Activated CD8-positive, alpha-beta T cell treated with anti-CD3 and anti-CD28 coated beads, Interleukin-2, amount 10 ng/mL, durations not matched to agents 7 days and 5 days (primary cell): ENCODE measurements around the gene TOM1L1. TPM values are rescaled to one million over a fixed set of nuclear protein-coding genes. Genes with fewer than 3 reads are reported as not detected.

Experiments used
- ATAC-seq: fragments of 150-1000 bp; cut with Tn5 transposase; one replicate; pipeline ENCODE4 v1.10.0; 2021; ENCODE audit warnings: moderate library complexity
- CTCF ChIA-PET: fragments of 350-600 bp; sonication (Branson Sonifier 250); formaldehyde crosslinking; loops from one replicate; lab custom pipeline; 2021; ENCODE audit warnings: antibody characterized with exemption; lab: Charles Lee
- POLR2A ChIA-PET: fragments of 350-600 bp; sonication (Branson Sonifier 250); formaldehyde crosslinking; loops from one replicate; lab custom pipeline; 2021; ENCODE audit warnings: antibody characterized with exemption; lab: Charles Lee
- DNase-seq: peaks from one replicate; pipeline ENCODE4 v3.0.0-alpha.2; 2020
- H3K27ac Mint-ChIP-seq: one replicate; pipeline ENCODE4 v1.8.0; 2021; ENCODE audit warnings: mild to moderate bottlenecking, mixed read lengths
- H3K27me3 Mint-ChIP-seq: one replicate; pipeline ENCODE4 v1.8.0; 2021; ENCODE audit warnings: low read depth, mixed read lengths
- H3K36me3 Mint-ChIP-seq: one replicate; pipeline ENCODE4 v1.8.0; 2021; ENCODE audit warnings: low read depth, mixed read lengths
- H3K4me1 Mint-ChIP-seq: one replicate; pipeline ENCODE4 v1.8.0; 2021; ENCODE audit warnings: low read depth, mixed read lengths
- H3K4me3 Mint-ChIP-seq: one replicate; pipeline ENCODE4 v1.8.0; 2021; ENCODE audit warnings: mild to moderate bottlenecking, mixed read lengths
- H3K9me3 Mint-ChIP-seq: one replicate; pipeline ENCODE4 v1.8.0; 2022; ENCODE audit warnings: mixed read lengths; ENCODE audit not compliant: insufficient read depth
- total RNA-seq, 2 experiments: library from RNA; stranded (reverse); gene quantifications; one replicate each; pipeline ENCODE4 v1.2.3, GENCODE V29; 2021

Gene TOM1L1
- total RNA-seq, 2 experiments from 2014 or later = not detected

GRCh38 chr17:54901230-54901822 is 674 bp downstream of the TOM1L1 start:
- ATAC-seq (no peak), DNase-seq (no peak)
- Mint-ChIP-seq H3K36me3 (no peaks in the 10 kb centered on the region), H3K4me3 (peak overlapping the region; percentile 43), H3K27me3 (peaks cover 30% of the 10 kb centered on the region), H3K27ac (no peak overlapping the region), H3K4me1 (peaks cover 9% of the 10 kb centered on the region), H3K9me3 (no peaks in the 10 kb centered on the region)
- POLR2A ChIA-PET = no interaction called here
- CTCF ChIA-PET = interaction anchor here (0.8 to 0.9 kb wide), 2 partner anchors 11 to 455 kb away, joined by 3 read pairs; no protein-coding TSS in a partner anchor

GRCh38 chr17:54902017-54902416 is 1.4 kb downstream of the TOM1L1 start:
- H3K27me3 Mint-ChIP-seq = peaks cover 25% of the 10 kb centered on the region
- no peak for ATAC-seq
- CTCF ChIA-PET = interaction anchor here (0.8 to 0.9 kb wide), 3 partner anchors 12 to 455 kb away, joined by 3 read pairs; no protein-coding TSS in a partner anchor

GRCh38 chr17:54902611-54903010 is 2.0 kb downstream of the TOM1L1 start:
- Mint-ChIP-seq H3K4me3 (no peak overlapping the region), H3K27ac (no peak overlapping the region), H3K27me3 (peaks cover 25% of the 10 kb centered on the region), H3K4me1 (peaks cover 9% of the 10 kb centered on the region), H3K9me3 (no peaks in the 10 kb centered on the region), H3K36me3 (no peaks in the 10 kb centered on the region)
- ChIA-PET CTCF (interaction anchor here (0.8 kb wide), 1 partner anchor 411 kb away, joined by 3 read pairs; no protein-coding TSS in a partner anchor), POLR2A (interaction anchor here (0.6 kb wide), 1 partner anchor 68 kb away, joined by 3 read pairs; no protein-coding TSS in a partner anchor)
- ATAC-seq (no peak), DNase-seq (no peak)

More at GRCh38 chr17:54902017-54902416, 1.4 kb downstream of the TOM1L1 start:
- H3K36me3 Mint-ChIP-seq = no peaks in the 10 kb centered on the region
- peaks cover 9% of the 10 kb centered on the region for H3K4me1 Mint-ChIP-seq
- POLR2A ChIA-PET = no interaction called here
- no peaks in the 10 kb centered on the region for H3K9me3 Mint-ChIP-seq
- H3K4me3 Mint-ChIP-seq = no peak overlapping the region
- H3K27ac Mint-ChIP-seq = no peak overlapping the region
- DNase-seq = no peak

DNA sequence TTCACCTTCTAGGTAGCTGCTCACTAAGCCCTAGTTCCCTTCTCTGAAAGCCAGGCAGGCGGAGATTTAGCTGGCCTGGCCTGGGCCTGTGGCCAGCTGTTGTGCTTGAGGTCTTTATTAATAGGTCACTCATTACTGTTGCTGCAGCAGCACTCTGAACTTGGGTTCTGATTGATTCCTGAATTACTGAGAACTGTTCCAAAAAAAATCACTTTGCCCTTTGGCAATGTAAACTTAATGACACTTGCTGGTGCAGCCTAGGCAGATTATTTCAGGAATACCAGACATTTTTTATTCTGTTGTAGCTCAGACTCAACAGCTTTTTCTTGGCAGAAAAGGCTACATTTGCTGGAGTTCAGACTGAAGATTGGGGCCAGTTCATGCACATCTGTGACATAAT is 2.7 kb downstream of the TOM1L1 start:
- Mint-ChIP-seq H3K36me3 (no peaks in the 10 kb centered on the region), H3K27ac (no peak overlapping the region), H3K9me3 (no peaks in the 10 kb centered on the region), H3K4me3 (no peak overlapping the region), H3K27me3 (peaks cover 23% of the 10 kb centered on the region), H3K4me1 (peaks cover 9% of the 10 kb centered on the region)
- DNase-seq (no peak), ATAC-seq (no peak)
- ChIA-PET CTCF (no interaction called here), POLR2A (interaction anchor here (0.6 kb wide), 1 partner anchor 67 kb away, joined by 3 read pairs; no protein-coding TSS in a partner anchor)

DNA sequence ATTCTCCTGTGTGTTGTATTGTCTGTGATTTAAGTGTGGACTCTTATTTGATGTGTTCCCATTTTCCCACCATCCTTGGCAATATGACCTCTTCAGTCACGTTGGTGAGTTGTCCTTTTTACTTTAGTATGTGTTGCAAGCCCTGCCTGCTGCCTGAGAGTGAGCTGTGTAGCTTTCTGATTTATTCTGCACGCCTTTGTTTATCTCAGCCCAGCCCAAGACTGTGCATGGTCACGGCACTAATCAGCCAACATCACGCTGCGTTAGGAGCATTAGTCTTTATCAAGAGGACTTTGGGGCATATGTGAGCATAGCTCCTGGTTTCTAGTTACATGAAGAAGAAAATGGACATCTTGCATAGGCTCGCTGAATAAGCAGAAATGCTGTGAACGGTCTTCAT is 6.0 kb downstream of the TOM1L1 start:
- ChIA-PET POLR2A (no interaction called here), CTCF (no interaction called here)
- no peak overlapping the region for H3K27ac Mint-ChIP-seq
- ATAC-seq (no peak), DNase-seq (no peak)
- H3K4me3 Mint-ChIP-seq = no peak overlapping the region
- no peaks in the 10 kb centered on the region for H3K4me1 Mint-ChIP-seq
- no peaks in the 10 kb centered on the region for H3K9me3 Mint-ChIP-seq
- H3K27me3 Mint-ChIP-seq = peaks cover under 1% of the 10 kb centered on the region
- no peaks in the 10 kb centered on the region for H3K36me3 Mint-ChIP-seq

GRCh38 chr17:54907376-54907775 is 6.7 kb downstream of the TOM1L1 start:
- H3K27me3 Mint-ChIP-seq = no peaks in the 10 kb centered on the region
- no peak overlapping the region for H3K27ac Mint-ChIP-seq
- DNase-seq (no peak), ATAC-seq (no peak)
- H3K9me3 Mint-ChIP-seq = no peaks in the 10 kb centered on the region
- H3K4me3 Mint-ChIP-seq = no peak overlapping the region
- H3K4me1 Mint-ChIP-seq = no peaks in the 10 kb centered on the region
- POLR2A ChIA-PET = no interaction called here
- H3K36me3 Mint-ChIP-seq = no peaks in the 10 kb centered on the region
- CTCF ChIA-PET = no interaction called here

- no peaks in the 10 kb centered on the region for H3K9me3 Mint-ChIP-seq
- POLR2A ChIA-PET = no interaction called here
- ATAC-seq (no peak), DNase-seq (no peak)
- H3K4me1 Mint-ChIP-seq = no peaks in the 10 kb centered on the region
- H3K36me3 Mint-ChIP-seq = no peaks in the 10 kb centered on the region
- peaks cover 3% of the 10 kb centered on the region for H3K27me3 Mint-ChIP-seq
- CTCF ChIA-PET = no interaction called here
- H3K4me3 Mint-ChIP-seq = no peak overlapping the region
- H3K27ac Mint-ChIP-seq = no peak overlapping the region
Observed at GRCh38 chr17:54909766-54910165, 9.1 kb downstream of the TOM1L1 start.

DNA sequence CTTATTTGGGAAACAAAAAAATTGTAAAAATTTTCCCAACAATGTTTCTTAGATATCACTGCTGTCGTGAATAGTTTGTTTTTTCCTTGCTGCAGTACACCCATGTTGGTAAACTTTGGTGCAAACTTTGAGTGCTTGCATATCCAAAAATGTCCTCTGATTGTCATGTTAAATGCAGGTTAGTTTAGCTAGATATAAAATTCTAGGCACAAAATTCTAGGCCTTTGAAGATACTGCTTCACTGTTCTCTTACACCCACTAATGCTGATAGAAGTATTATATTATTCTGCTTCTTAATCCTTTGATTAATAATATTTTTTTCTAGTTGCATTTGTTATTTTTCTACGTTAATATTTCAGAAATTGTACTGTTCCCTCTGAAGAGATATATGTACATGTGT is 16.1 kb downstream of the TOM1L1 start:
- DNase-seq = no peak
- no peak for ATAC-seq
- H3K27ac Mint-ChIP-seq = no peak overlapping the region
- peaks cover 7% of the 10 kb centered on the region for H3K9me3 Mint-ChIP-seq
- no peak overlapping the region for H3K4me3 Mint-ChIP-seq
- no peaks in the 10 kb centered on the region for H3K4me1 Mint-ChIP-seq
- peaks cover 6% of the 10 kb centered on the region for H3K27me3 Mint-ChIP-seq
- ChIA-PET CTCF (no interaction called here), POLR2A (no interaction called here)
- H3K36me3 Mint-ChIP-seq = no peaks in the 10 kb centered on the region

DNA sequence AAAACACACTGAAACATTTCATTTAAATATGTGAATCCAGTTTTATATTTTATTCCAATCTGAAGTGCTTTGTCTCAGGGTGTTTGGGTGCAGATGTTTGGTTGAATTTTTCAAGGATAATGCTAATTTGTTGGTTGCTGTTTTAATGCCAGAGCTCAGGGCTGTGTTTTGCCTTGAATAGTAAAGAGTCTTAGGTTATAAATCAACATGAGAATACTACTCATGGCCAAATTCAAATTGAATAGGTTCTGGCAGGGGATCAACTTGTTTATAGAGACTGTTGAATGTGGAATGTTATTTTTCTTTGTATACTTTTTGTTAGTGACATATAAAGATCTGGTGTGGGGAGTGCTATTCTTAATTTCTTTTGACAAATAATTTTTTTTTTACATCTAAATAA is 18.8 kb downstream of the TOM1L1 start:
- no peaks in the 10 kb centered on the region for H3K36me3 Mint-ChIP-seq
- POLR2A ChIA-PET = no interaction called here
- CTCF ChIA-PET = no interaction called here
- peaks cover 3% of the 10 kb centered on the region for H3K27me3 Mint-ChIP-seq
- ATAC-seq (no peak), DNase-seq (no peak)
- no peak overlapping the region for H3K27ac Mint-ChIP-seq
- peaks cover 7% of the 10 kb centered on the region for H3K9me3 Mint-ChIP-seq
- H3K4me1 Mint-ChIP-seq = no peaks in the 10 kb centered on the region
- no peak overlapping the region for H3K4me3 Mint-ChIP-seq

GRCh38 chr17:54920819-54921218 is 20.2 kb downstream of the TOM1L1 start:
- CTCF ChIA-PET = no interaction called here

DNA sequence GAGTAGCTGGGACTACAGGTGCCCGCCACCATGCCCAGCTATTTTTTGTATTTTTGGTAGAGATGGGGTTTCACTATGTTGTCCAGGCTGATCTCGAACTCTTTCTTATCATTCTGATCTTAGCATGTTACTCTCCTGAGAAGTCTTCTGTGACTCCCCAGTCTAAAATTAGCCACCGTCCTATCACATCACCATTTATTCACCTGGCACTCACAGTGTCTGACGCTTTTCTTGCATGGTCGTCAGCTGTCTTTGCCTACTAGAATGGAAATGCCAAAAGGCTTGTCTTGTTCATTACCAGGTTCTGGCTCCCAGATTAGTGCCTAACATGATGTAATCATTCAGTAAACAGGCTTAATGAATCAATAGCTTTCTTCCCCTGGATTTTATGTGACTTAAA is 23.8 kb downstream of the TOM1L1 start:
- POLR2A ChIA-PET = no interaction called here
- H3K4me3 Mint-ChIP-seq = no peak overlapping the region
- H3K36me3 Mint-ChIP-seq = no peaks in the 10 kb centered on the region
- H3K27me3 Mint-ChIP-seq = peaks cover 18% of the 10 kb centered on the region
- no peaks in the 10 kb centered on the region for H3K9me3 Mint-ChIP-seq
- CTCF ChIA-PET = no interaction called here
- no peak overlapping the region for H3K27ac Mint-ChIP-seq
- ATAC-seq (no peak), DNase-seq (no peak)
- H3K4me1 Mint-ChIP-seq = no peaks in the 10 kb centered on the region

More at GRCh38 chr17:54920819-54921218, 20.2 kb downstream of the TOM1L1 start:
- no peaks in the 10 kb centered on the region for H3K36me3 Mint-ChIP-seq
- no peak for ATAC-seq
- H3K4me1 Mint-ChIP-seq = no peaks in the 10 kb centered on the region
- POLR2A ChIA-PET = no interaction called here
- H3K27ac Mint-ChIP-seq = no peak overlapping the region
- peaks cover 7% of the 10 kb centered on the region for H3K9me3 Mint-ChIP-seq
- no peak overlapping the region for H3K4me3 Mint-ChIP-seq
- peaks cover 3% of the 10 kb centered on the region for H3K27me3 Mint-ChIP-seq
- DNase-seq = no peak

GRCh38 chr17:54927525-54927924 is 26.9 kb downstream of the TOM1L1 start:
- no peaks in the 10 kb centered on the region for H3K9me3 Mint-ChIP-seq
- POLR2A ChIA-PET = no interaction called here
- no peaks in the 10 kb centered on the region for H3K4me1 Mint-ChIP-seq
- DNase-seq = no peak
- no peak overlapping the region for H3K27ac Mint-ChIP-seq
- no peak overlapping the region for H3K4me3 Mint-ChIP-seq
- ATAC-seq = no peak
- CTCF ChIA-PET = no interaction called here
- peaks cover 18% of the 10 kb centered on the region for H3K27me3 Mint-ChIP-seq
- H3K36me3 Mint-ChIP-seq = no peaks in the 10 kb centered on the region
